Transverse colon (tissue), 4 donors: ENCODE measurements around the gene PTPRB. TPM values are rescaled to one million over a fixed set of nuclear protein-coding genes. Genes with fewer than 3 reads are reported as not detected.

Source experiments
- DNase-seq: peaks from one replicate; pipeline ENCODE4 v3.0.0-alpha.2; 2019
- H3K27ac ChIP-seq, 4 donors: fragments of 200-600 bp; sonication (generic); 2 replicates each; pipeline ENCODE4 v1.5.1; 2016 to 2018; ENCODE audit warnings: inconsistent platforms in 4 of 4
- H3K27me3 ChIP-seq: fragments of 200-600 bp; sonication (generic); 2 replicates; pipeline ENCODE4 v1.5.1; 2017; ENCODE audit warnings: inconsistent platforms
- H3K36me3 ChIP-seq, 4 donors: fragments of 200-600 bp; sonication (generic); 2 replicates each; pipeline ENCODE4 v1.5.1; 2017 to 2019; ENCODE audit warnings: inconsistent platforms in 4 of 4
- H3K4me1 ChIP-seq, 4 donors: fragments of 200-600 bp; sonication (generic); 2 replicates each; pipeline ENCODE4 v1.5.1; 2017 to 2020; ENCODE audit warnings: inconsistent platforms in 4 of 4
- H3K4me3 ChIP-seq, 4 donors: fragments of 200-600 bp; sonication (generic); 1 replicate in 1 of 4; 2 replicates in 3 of 4; pipeline versions ENCODE4 v1.5.1 to v1.6.1; 2017 to 2019; ENCODE audit warnings: inconsistent platforms in 4 of 4
- H3K9me3 ChIP-seq, 2 donors: fragments of 200-600 bp; sonication (generic); 2 replicates each; pipeline ENCODE4 v1.5.1; 2017 to 2019; ENCODE audit warnings: inconsistent platforms in 2 of 2
- CTCF ChIP-seq, 5 experiments: fragments of 200-600 bp in 3 of 5; fragments of 450-650 bp in 2 of 5; sonication (generic) in 3 of 5; IDR thresholded peaks; 1 replicate in 2 of 5; 2 replicates in 3 of 5; pipeline ENCODE4 v1.5.1; 2016 to 2017; ENCODE audit warnings: antibody characterized with exemption in 5 of 5, inconsistent platforms in 3 of 5, mild to moderate bottlenecking in 2 of 5, moderate library complexity in 1 of 5
- EP300 ChIP-seq: sonication (generic); formaldehyde crosslinking; IDR thresholded peaks from one replicate; pipeline ENCODE4 v1.6.1; 2017; ENCODE audit warnings: antibody characterized with exemption, low read depth
- POLR2A ChIP-seq: fragments of 450-650 bp; IDR thresholded peaks from one replicate; pipeline ENCODE4 v1.6.1; 2016; ENCODE audit warnings: antibody characterized with exemption, mild to moderate bottlenecking, moderate library complexity
- POLR2AphosphoS5 ChIP-seq, 3 donors: sonication (generic); formaldehyde crosslinking; IDR thresholded peaks; one replicate each; pipeline ENCODE4 v1.6.1; 2016; ENCODE audit warnings: antibody characterized with exemption in 3 of 3
- WGBS, 2 donors: methylation state at CpG; one replicate each; pipeline ENCODE4 v1.1.5; 2018; ENCODE audit warnings: low coverage in 1 of 2; 5-methylcytosine and 5-hydroxymethylcytosine counted together
- in situ Hi-C, 4 donors: fragments of 200-750 bp; cut with MboI; loops; one replicate each; pipeline versions ENCODE4 v1.15.0 to v1.15.1; 2017; ENCODE audit warnings: low sequenced_read_pairs in 3 of 4, low pct_ligation_motif_present in 1 of 4, low pct_unique_long_range_greater_than_20kb in 1 of 4
- intact Hi-C: fragments of 100-400 bp; cut with DNase I; formaldehyde crosslinking; loops from one replicate; pipeline ENCODE4 v1.15.1; 2023; ENCODE audit warnings: low total_unique reads
- total RNA-seq, 4 donors: library from RNA; depleted of rRNA; stranded (reverse); fragments of >200 nt; gene quantifications; one replicate each; pipeline ENCODE4 v1.1.0, GENCODE V29; 2016

PTPRB gene
- total RNA-seq, 4 donors from 2014 or later: 17.2 to 29.7 (median 26.2) TPM

DNA sequence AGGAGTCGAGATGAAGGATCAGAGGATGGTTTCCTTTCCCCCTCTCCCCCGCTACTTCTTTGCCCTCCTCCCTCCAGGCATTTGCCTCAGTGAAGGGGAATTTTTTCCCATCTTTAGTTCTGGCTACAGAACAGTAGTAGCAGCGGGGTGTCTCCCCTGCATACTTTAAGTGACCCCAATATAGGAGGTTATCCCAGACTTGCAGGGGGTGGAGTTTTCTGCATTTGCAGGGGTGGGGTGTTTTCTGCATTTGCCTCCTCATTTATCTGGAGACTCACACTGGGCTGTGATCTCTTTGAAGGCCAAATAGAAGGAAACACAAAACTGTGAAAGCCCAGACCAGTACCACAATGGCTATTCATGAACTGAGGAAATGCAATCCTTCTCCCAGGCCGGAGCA, 19.8 kb downstream of the PTPRB start:
- in situ Hi-C loops (no loop called here), intact Hi-C loops (no loop called here)
- H3K27ac ChIP-seq: no peak overlapping the region
- no peak for TF ChIP-seq EP300
- TF ChIP-seq CTCF (IDR thresholded peaks at IDR 0.05): no peak
- no peak for TF ChIP-seq POLR2A
- no peak for TF ChIP-seq POLR2AphosphoS5 (IDR thresholded peaks at IDR 0.05)
- no peaks in the 10 kb centered on the region for H3K36me3 ChIP-seq
- H3K9me3 ChIP-seq: no peaks in the 10 kb centered on the region
- no peak overlapping the region for H3K4me3 ChIP-seq
- no peaks in the 10 kb centered on the region for H3K27me3 ChIP-seq
- H3K4me1 ChIP-seq: no peaks in the 10 kb centered on the region
- WGBS, 2 donors: 76% methylated on average over 4 of the region's 4 CpGs; no CpG with 5 or more reads in 1 of the 2 donors
- no peak for DNase-seq

DNA sequence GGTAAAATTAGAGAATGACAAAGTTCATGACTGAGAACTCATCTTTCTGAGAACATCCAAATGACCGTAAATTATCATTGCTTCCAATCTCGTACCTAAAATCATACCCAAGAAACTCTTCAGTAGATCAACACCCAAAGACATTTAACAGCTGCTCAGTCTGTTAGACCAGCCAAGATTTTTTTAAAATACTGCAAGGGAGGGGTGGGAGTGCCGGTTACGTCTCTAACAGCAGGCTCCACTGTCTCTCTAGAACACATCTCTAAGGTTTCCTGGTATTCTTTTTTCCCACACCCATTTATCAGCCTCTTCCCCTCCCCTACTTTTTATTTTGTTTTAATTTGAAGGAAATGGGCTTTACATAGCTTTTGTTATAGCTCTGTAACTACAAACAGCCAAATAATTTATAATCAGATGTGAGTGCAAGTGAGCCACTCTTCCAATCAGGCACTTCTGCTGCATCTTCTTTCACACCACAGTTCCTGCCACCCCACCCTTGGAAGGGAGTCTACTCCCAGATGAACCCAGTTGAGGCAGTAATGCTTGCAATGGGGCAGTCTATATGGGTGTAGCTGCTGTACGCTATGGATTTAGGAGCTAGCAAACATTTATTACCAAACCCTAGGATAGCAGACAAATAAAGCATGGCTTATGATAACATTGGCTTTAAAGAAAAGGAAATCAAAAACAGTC, 21.9 kb downstream of the PTPRB start:
- no peak for TF ChIP-seq POLR2AphosphoS5 (IDR thresholded peaks at IDR 0.05)
- TF ChIP-seq EP300: no peak
- TF ChIP-seq CTCF (IDR thresholded peaks at IDR 0.05): no peak
- TF ChIP-seq POLR2A: no peak
- in situ Hi-C loops: no loop called here
- Histone ChIP-seq H3K36me3 (no peaks in the 10 kb centered on the region), H3K4me3 (no peak overlapping the region), H3K4me1 (peaks cover 0 to 11% (median 0%) of the 10 kb centered on the region in 4 donors), H3K27me3 (peaks cover 5% of the 10 kb centered on the region), H3K9me3 (no peaks in the 10 kb centered on the region), H3K27ac (no peak overlapping the region)
- DNase-seq: no peak
- 50 to 71% methylated on average over 4 to 5 of the region's 5 CpGs for WGBS, 2 donors
- intact Hi-C loops: no loop called here

DNA sequence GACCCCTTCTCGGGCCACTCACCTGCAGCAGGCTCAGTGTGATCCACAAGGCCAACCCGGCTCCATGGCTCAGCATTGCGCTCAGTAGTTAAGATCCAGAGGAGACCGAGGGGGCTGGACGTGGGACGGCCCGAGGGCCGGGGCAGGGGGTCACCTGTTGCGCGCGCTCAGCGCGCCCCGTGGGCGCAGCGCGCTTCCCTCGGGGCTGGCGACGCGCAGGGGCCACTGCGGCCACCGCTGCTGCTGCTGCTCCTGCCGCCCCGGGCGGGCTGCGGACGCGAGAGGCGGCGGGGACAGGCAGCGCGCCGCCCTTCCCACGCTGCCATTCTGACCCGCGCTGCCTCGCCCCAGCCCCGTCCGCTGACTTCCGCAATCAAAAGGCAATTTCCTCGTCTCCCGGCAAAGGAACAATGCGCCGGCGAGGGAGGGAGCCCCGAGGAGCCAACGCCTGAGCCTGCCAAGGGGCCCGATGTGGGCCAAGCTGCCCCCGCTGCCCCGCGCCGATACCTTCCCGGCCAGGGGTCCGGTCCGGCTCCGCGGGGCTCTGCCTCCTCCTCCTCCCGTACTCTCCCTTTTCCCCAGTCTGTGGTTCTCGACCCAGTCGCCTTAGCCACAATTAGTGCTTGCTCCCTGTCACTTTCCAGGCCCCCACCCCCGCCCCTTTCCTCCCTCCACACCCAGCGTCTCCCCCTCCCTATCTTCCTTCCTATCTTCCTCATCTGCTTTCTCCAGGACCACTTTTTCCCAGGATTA, 27.3 kb downstream of the PTPRB start:
- WGBS, 2 donors: 0 to 2% methylated on average over 3 to 40 of the region's 63 CpGs
- H3K9me3 ChIP-seq: no peaks in the 10 kb centered on the region
- intact Hi-C loops: no loop called here

More for the DNA sequence above, 27.3 kb downstream of the PTPRB start:
- Histone ChIP-seq H3K4me1 (peaks cover 0 to 22% (median 2%) of the 10 kb centered on the region in 4 donors), H3K27me3 (peaks cover 23% of the 10 kb centered on the region), H3K27ac (peak overlapping the region; percentile 40 to 88 (median 78)), H3K4me3 (peak overlapping the region; percentile 12 to 72 (median 60)), H3K36me3 (no peaks in the 10 kb centered on the region)
- in situ Hi-C loops: no loop called here
- TF ChIP-seq EP300 (no peak), CTCF (IDR thresholded peaks at IDR 0.05) (no peak), POLR2AphosphoS5 (IDR thresholded peaks at IDR 0.05) (peak; percentile 18 to 51 (median 32)), POLR2A (peak; percentile 55)
- DNase-seq: peak; percentile 74
